Measurements from ENCODE around the gene DIAPH3. TPM values are rescaled to one million over a fixed set of nuclear protein-coding genes. Genes with fewer than 3 reads are reported as not detected.

The DIAPH3 gene
- total RNA-seq, 2 experiments from 2014 or later: 24.9 to 34.7 TPM

DNA sequence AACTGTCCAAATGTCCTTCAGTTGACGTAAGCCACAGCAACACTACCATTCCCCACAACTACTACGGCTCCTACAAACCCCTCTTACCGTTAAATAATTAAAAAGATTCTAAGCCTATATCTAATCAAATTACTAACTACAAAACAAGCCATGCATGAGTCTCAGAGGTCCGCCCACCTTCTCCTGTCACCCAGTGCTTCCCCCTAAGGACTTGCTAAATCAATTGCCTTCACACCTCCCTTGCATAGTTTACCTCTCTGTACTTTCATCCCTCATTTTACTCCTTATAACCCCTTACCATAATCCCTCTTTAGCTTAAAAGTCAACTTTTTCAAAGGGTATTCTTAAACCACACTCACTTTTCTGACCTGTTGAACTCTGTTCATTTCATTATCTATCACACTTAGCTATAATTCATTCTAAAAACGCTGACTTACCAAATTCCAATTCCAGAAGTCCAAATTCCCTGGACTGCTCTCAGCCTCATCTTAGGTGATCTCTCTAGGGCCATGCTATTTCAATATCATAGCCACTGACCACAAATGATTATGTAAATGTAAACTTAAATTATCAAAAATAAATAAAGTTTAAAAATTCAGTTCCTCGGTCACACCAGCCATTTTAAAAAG lies 187.8 kb downstream of the DIAPH3 start:
- CTCF ChIA-PET: no interaction called here
- Mint-ChIP-seq H3K27ac (no peak overlapping the region), H3K36me3 (peaks cover 9% of the 10 kb centered on the region), H3K9me3 (ENCODE audit: low read depth) (no peaks in the 10 kb centered on the region), H3K4me3 (no peak overlapping the region), H3K4me1 (no peaks in the 10 kb centered on the region), H3K27me3 (no peaks in the 10 kb centered on the region)
- ATAC-seq (no peak), DNase-seq (no peak)

DNA sequence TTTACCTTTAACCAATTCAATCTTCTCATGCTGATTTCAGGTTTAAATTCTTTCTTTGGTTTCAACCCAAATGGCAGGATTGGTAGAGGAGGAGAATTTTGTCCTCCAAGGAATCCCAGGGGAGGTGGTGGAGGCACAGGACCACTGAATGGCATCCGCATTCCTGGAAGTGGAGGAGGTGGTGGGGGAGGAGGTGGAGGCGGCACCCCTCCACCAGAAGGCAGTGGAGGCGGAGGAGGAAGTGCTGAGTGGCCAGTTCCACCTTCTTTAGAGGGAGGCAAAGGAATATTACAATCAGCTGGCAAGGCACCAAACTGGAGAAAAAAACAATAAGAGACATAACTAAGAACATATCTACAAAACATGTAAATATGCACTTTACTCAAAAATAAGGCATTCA lies 192.9 kb downstream of the DIAPH3 start:
- Mint-ChIP-seq H3K9me3 (ENCODE audit: low read depth) (no peaks in the 10 kb centered on the region), H3K4me3 (no peak overlapping the region), H3K27me3 (no peaks in the 10 kb centered on the region), H3K27ac (no peak overlapping the region), H3K4me1 (no peaks in the 10 kb centered on the region), H3K36me3 (peaks cover 18% of the 10 kb centered on the region)
- CTCF ChIA-PET: no interaction called here
- no peak for ATAC-seq
- no peak for DNase-seq

DNA sequence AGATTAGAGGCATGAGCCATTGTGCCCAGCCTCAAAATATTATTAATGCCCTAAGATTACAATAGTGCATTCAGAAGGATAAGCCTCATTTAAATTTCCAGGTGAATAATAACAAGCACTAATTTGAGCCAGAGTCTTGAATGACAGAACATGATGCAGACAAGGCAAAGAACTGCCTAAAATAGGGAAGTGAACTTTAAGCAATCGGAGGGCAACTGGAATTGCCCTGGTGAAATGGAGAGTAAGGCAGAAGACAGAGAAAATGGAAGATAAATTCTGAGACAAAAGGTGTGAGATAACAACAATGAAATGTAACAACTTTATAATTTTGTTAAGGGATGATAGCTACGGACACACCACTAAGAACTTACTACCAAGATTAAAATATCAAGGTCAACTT lies 199.9 kb downstream of the DIAPH3 start:
- Mint-ChIP-seq H3K36me3 (peaks cover 10% of the 10 kb centered on the region), H3K4me1 (no peaks in the 10 kb centered on the region), H3K27ac (no peak overlapping the region), H3K9me3 (ENCODE audit: low read depth) (no peaks in the 10 kb centered on the region), H3K27me3 (no peaks in the 10 kb centered on the region), H3K4me3 (no peak overlapping the region)
- no peak for DNase-seq
- CTCF ChIA-PET: no interaction called here
- no peak for ATAC-seq

DNA sequence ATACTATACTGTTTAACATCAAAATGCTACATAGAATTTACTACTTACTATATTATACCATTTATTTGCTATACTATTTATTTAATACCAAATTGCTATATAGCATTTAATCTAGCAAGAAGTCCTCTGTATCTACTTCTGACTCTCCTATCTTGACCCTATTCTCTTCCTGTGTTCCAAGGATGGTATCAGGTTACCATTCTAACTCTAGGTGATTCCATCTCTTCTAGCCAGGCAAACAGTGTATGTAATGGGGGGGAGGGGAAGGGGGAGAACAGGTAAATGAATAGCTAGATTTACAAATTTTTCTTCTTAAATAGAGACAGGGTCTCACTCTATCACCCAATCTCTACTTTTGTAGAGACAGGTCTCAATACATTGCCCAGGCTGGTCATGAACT lies 200.3 kb downstream of the DIAPH3 start:
- peaks cover 10% of the 10 kb centered on the region for H3K36me3 Mint-ChIP-seq
- no peaks in the 10 kb centered on the region for H3K27me3 Mint-ChIP-seq
- ATAC-seq (no peak), DNase-seq (no peak)
- no peak overlapping the region for H3K27ac Mint-ChIP-seq
- CTCF ChIA-PET: no interaction called here
- H3K9me3 Mint-ChIP-seq (ENCODE audit: low read depth): no peaks in the 10 kb centered on the region
- H3K4me1 Mint-ChIP-seq: no peaks in the 10 kb centered on the region
- no peak overlapping the region for H3K4me3 Mint-ChIP-seq

DNA sequence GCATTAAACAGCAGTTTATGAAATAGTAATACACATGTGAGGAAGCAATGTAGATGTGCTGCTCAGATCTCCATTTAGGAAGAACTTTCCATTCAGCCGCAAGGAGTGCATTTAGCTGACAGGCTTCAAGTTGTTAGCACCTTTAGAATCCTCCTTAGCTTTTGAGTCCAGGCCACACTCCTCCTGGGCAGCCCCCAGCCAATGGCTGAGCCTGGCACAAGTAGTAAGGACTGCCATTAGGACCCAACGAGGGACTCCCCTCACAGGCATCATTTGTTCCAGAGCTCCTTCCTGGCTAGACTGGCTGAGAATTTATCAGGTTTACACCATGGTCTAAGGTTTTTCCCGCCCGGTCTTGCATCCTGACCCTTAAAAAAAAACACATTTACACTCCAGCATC lies 201.4 kb downstream of the DIAPH3 start:
- ATAC-seq (no peak), DNase-seq (no peak)
- Mint-ChIP-seq H3K9me3 (ENCODE audit: low read depth) (no peaks in the 10 kb centered on the region), H3K27ac (no peak overlapping the region), H3K27me3 (no peaks in the 10 kb centered on the region), H3K4me1 (no peaks in the 10 kb centered on the region), H3K36me3 (peaks cover 11% of the 10 kb centered on the region), H3K4me3 (no peak overlapping the region)
- CTCF ChIA-PET: no interaction called here

DNA sequence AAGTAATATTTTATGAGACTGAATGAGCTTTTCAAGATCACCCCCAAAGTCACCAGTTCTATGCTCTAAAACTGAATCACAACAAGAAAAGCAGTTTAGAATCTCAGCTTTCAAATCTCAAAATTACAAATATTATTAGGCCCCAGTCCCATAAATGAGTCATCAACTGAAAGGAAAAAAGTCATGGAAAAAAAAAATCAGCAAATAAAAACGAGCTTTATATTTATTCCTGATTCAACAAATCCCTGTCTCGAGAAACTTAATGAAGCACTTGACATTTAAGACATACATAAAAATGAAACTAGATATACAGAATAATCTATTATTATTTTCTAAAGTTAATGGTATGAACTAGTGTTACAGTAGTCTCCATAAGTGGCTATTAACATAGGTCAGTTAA lies 203.0 kb downstream of the DIAPH3 start:
- CTCF ChIA-PET: no interaction called here
- no peak overlapping the region for H3K4me3 Mint-ChIP-seq
- ATAC-seq (no peak), DNase-seq (no peak)
- no peaks in the 10 kb centered on the region for H3K4me1 Mint-ChIP-seq
- H3K9me3 Mint-ChIP-seq (ENCODE audit: low read depth): peaks cover 3% of the 10 kb centered on the region
- peaks cover 20% of the 10 kb centered on the region for H3K36me3 Mint-ChIP-seq
- H3K27me3 Mint-ChIP-seq: no peaks in the 10 kb centered on the region
- no peak overlapping the region for H3K27ac Mint-ChIP-seq

DNA sequence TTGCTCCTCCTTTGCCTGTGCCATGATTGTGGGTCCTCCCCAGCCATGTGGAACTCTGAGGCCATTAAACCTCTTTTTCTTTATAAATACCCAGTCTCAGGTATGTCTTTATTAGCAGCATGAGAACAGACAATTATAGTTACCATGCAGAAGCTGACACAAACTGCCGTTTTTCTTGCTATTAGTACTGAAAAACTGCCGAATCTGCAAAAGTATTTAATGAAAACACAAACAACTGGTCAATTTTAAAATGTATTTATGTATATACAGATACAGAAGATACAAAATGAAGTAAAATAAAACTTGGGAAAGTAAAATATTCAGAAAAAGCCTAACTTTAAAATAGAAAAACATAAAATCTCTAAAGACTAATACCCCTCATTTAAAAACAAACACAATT lies 206.3 kb downstream of the DIAPH3 start:
- Mint-ChIP-seq H3K27ac (no peak overlapping the region), H3K36me3 (peaks cover 22% of the 10 kb centered on the region), H3K27me3 (no peaks in the 10 kb centered on the region), H3K4me1 (no peaks in the 10 kb centered on the region), H3K4me3 (no peak overlapping the region), H3K9me3 (ENCODE audit: low read depth) (peaks cover 4% of the 10 kb centered on the region)
- ATAC-seq: no peak
- CTCF ChIA-PET: no interaction called here
- no peak for DNase-seq

DNA sequence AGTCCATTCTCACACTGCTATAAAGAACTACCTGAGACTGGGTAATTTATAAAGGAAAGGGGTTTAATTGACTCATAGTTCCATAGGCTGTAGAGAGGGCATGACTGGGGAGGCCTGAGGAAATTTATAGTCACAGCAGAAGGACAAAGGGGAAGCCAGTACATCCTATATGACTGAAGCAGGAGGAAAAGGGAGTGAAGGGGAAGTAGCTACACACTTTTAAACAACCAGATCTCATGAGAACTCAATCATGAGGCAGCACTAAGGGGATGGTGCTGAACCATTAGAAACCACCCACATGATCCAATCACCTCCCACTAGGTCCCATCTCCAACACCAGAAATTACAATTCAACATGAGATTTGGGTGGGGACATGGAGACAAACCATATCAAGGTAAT lies 209.1 kb downstream of the DIAPH3 start:
- CTCF ChIA-PET: no interaction called here
- no peaks in the 10 kb centered on the region for H3K27me3 Mint-ChIP-seq
- no peak for ATAC-seq

DNA sequence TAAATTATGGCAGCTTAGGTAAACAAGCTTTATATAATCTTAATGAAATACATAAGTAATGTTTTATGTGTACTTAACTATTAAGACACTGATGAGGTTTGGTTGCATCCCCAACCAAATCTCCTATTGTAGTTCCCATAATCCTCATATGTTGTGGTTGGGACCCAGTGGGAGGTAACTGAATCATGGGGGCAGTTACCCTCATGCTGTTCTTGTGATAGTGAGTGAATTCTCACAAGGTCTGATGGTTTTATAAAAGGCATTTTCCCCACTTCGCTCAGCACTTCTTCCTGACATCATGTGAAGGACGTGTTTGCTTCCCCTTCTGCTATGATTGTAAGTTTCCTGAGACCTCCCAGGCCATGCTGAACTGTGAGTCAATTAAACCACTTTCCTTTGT lies 212.7 kb downstream of the DIAPH3 start:
- no peak overlapping the region for H3K27ac Mint-ChIP-seq
- peaks cover 9% of the 10 kb centered on the region for H3K36me3 Mint-ChIP-seq
- DNase-seq: no peak
- no peaks in the 10 kb centered on the region for H3K27me3 Mint-ChIP-seq
- peaks cover 4% of the 10 kb centered on the region for H3K9me3 Mint-ChIP-seq (ENCODE audit: low read depth)
- no peak overlapping the region for H3K4me3 Mint-ChIP-seq
- no peak for ATAC-seq
- H3K4me1 Mint-ChIP-seq: no peaks in the 10 kb centered on the region
- CTCF ChIA-PET: no interaction called here

More for the DNA sequence above, 209.1 kb downstream of the DIAPH3 start:
- no peak for DNase-seq
- Mint-ChIP-seq H3K27ac (no peak overlapping the region), H3K4me1 (no peaks in the 10 kb centered on the region), H3K36me3 (peaks cover 19% of the 10 kb centered on the region), H3K4me3 (no peak overlapping the region), H3K9me3 (ENCODE audit: low read depth) (peaks cover 4% of the 10 kb centered on the region)

DNA sequence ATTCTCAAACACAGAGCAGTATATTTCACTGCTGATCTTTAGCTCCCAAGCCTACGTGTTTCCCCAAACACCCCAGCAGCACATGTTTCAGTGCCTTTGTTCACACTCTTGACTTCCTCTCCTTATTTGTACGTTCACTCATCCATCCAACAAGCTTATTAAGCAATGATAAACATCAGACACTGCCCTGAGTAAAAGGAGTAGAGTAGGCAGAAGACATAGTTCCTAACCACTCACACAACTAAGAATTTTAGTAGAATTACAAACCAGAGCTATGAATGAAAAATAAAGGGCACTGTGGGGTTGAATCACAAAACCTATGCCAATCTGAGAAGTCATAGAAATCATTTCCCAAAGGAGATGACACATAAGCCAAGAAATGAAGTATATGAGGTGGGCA lies 213.5 kb downstream of the DIAPH3 start:
- CTCF ChIA-PET: no interaction called here
- H3K4me3 Mint-ChIP-seq: no peak overlapping the region
- no peak overlapping the region for H3K27ac Mint-ChIP-seq
- H3K4me1 Mint-ChIP-seq: no peaks in the 10 kb centered on the region
- H3K36me3 Mint-ChIP-seq: peaks cover 3% of the 10 kb centered on the region
- no peaks in the 10 kb centered on the region for H3K27me3 Mint-ChIP-seq
- no peak for ATAC-seq
- H3K9me3 Mint-ChIP-seq (ENCODE audit: low read depth): no peaks in the 10 kb centered on the region
- DNase-seq: no peak

DNA sequence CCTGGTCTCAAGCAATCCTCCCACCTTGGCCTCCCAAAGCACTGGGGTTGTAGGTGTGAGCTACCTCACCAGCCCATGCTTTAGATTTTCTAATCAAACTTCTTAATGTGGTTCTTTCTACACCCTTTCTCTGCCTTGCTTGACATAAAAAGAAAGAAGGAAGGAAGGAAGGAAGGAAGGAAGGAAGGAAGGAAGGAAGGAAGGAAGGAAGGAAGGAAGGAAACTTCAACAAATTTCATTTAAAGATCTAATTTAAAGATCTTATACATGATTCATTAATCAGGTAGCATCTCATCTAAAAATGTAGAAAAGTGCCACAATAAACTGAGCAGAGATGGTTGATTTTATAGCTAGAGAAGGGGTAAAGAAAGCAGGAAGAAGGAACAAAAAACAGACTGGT lies 215.0 kb downstream of the DIAPH3 start:
- no peak overlapping the region for H3K27ac Mint-ChIP-seq
- CTCF ChIA-PET: no interaction called here

DNA sequence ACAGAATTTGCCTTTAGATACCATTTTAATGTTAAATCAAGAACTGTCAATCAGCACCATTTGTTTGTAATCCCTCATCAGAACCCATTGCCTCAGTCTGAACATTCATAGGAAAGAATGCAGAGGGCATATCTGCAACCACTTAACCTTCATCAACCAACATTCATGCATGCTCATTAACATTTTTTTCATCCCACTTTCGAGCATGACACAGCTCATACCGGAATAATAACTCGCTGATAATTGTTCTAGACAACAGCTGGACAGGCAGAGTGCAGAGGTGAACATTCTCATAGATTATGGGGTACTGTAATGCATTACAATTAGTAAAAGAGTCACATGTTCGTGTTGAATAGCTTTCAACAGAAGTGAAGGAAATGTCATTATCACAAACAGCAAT lies 216.8 kb downstream of the DIAPH3 start:
- Mint-ChIP-seq H3K9me3 (ENCODE audit: low read depth) (no peaks in the 10 kb centered on the region), H3K4me3 (no peak overlapping the region), H3K36me3 (peaks cover 4% of the 10 kb centered on the region), H3K4me1 (peaks cover 2% of the 10 kb centered on the region), H3K27ac (no peak overlapping the region), H3K27me3 (no peaks in the 10 kb centered on the region)
- CTCF ChIA-PET: no interaction called here
- no peak for DNase-seq
- no peak for ATAC-seq

More for the DNA sequence above, 215.0 kb downstream of the DIAPH3 start:
- no peaks in the 10 kb centered on the region for H3K9me3 Mint-ChIP-seq (ENCODE audit: low read depth)
- DNase-seq (no peak), ATAC-seq (no peak)
- peaks cover 5% of the 10 kb centered on the region for H3K36me3 Mint-ChIP-seq
- no peaks in the 10 kb centered on the region for H3K4me1 Mint-ChIP-seq
- H3K27me3 Mint-ChIP-seq: no peaks in the 10 kb centered on the region
- H3K4me3 Mint-ChIP-seq: no peak overlapping the region

DNA sequence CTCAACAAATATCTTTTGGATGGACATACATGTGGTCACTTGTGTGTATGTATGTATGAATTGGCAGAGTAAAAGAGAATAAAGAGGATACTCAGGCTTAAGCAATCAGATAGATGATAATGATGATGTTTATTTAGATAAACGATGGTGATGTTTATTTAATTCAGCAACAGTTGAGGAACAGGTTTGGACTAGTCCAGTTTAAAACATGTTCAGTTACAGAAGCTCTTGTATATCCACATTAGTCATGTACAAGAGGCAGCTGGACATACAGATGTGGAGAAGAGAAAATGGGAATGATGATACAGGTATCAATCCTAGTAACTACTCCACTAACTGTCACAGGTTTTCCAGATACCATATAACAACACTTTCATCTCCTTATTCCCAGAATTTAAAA lies 232.1 kb downstream of the DIAPH3 start:
- Mint-ChIP-seq H3K27ac (no peak overlapping the region), H3K27me3 (no peaks in the 10 kb centered on the region)

DNA sequence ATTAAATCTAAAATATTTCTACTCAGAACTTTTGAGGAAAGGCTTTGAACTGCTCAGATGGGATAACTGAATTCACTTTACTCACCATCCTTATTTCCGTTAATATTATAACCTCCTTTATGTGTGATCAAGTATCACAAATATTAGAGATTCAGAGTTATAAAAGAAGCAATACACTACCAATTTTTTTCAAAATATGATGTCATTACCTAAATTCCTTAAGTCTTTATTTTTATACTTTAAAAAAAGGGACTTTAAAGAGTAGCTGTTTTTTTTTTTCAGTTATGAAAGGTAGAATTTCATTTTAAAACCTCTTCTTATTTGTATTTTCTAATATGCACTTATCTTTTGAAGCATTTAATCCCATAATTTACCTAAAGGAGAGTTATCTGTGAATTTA lies 239.5 kb downstream of the DIAPH3 start:
- H3K9me3 Mint-ChIP-seq (ENCODE audit: low read depth): peaks cover 2% of the 10 kb centered on the region
- H3K27ac Mint-ChIP-seq: no peak overlapping the region
- no peak overlapping the region for H3K4me3 Mint-ChIP-seq
- peaks cover 34% of the 10 kb centered on the region for H3K36me3 Mint-ChIP-seq
- CTCF ChIA-PET: no interaction called here
- no peaks in the 10 kb centered on the region for H3K4me1 Mint-ChIP-seq
- no peak for DNase-seq
- no peaks in the 10 kb centered on the region for H3K27me3 Mint-ChIP-seq
- no peak for ATAC-seq

More for the DNA sequence above, 232.1 kb downstream of the DIAPH3 start:
- CTCF ChIA-PET: no interaction called here
- Mint-ChIP-seq H3K4me3 (no peak overlapping the region), H3K36me3 (peaks cover 26% of the 10 kb centered on the region), H3K9me3 (ENCODE audit: low read depth) (peaks cover 2% of the 10 kb centered on the region), H3K4me1 (no peaks in the 10 kb centered on the region)
- DNase-seq (no peak), ATAC-seq (no peak)

DNA sequence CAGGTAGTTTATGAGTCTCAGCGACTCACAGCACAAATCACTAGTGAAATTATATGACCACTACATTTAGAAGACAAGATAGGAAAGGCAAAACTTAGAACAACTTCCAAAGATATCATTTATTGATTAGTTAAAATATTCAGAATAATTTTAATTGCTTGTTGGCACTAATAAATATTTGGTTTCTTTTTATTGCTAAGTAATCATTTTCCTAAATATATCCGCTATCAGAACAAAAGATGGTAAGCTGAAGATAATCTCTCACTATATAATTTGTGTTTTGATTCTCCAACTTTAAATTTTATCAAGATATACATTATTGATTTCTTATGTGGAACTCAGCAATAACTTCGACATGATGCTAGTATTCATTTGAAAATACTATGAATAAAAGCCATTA lies 248.5 kb downstream of the DIAPH3 start:
- H3K27ac Mint-ChIP-seq: no peak overlapping the region
- CTCF ChIA-PET: interaction anchor here (1.2 kb wide), 1 partner anchor 523 kb away, joined by 3 read pairs; no protein-coding TSS in a partner anchor
- no peaks in the 10 kb centered on the region for H3K4me1 Mint-ChIP-seq
- no peaks in the 10 kb centered on the region for H3K9me3 Mint-ChIP-seq (ENCODE audit: low read depth)
- DNase-seq (no peak), ATAC-seq (no peak)
- H3K27me3 Mint-ChIP-seq: no peaks in the 10 kb centered on the region
- H3K36me3 Mint-ChIP-seq: peaks cover 14% of the 10 kb centered on the region
- H3K4me3 Mint-ChIP-seq: no peak overlapping the region
